GM15510 (cell line): ENCODE data around the gene ULK3.

Experiments
- POLR2A ChIP-seq: IDR thresholded peaks from 3 replicates; pipeline ENCODE4 v1.6.1; 2011; ENCODE audit warnings: borderline replicate concordance; ENCODE audit not compliant: insufficient read length; ENCODE audit errors: extremely low read depth

The ULK3 gene

DNA sequence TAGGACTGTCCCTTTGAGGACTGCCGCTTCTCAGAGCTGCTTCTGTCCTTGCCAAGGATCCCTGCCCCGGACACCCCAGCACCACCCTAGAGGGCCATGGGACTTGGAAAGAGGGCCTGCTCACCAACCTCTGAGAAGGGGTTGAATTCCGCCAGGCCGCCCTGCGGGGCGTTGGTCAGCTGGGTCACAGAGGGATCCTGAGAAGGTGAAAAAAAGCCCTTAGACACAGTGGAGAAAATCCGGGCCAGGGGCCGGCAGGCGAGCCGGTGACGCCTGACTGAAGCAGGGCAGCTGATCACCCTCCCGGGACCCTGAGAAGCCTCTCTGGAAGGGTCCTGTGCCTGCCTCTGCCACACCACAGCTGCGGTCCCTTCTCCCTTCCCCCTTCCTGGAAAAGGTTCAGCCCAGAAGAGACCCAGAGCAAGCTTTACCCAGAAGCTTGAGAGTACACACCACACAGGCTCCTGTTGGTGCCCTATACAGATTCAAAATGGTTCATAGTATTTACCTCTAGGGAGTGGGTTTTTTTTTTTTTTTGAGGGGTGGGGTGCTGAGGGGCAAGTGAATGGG lies 11.6 kb upstream of the ULK3 start:
- TF ChIP-seq POLR2A = no peak

- TF ChIP-seq POLR2A = no peak
These were observed 9.0 kb upstream of the ULK3 start for GRCh38 chr15:74851960-74852359.

DNA sequence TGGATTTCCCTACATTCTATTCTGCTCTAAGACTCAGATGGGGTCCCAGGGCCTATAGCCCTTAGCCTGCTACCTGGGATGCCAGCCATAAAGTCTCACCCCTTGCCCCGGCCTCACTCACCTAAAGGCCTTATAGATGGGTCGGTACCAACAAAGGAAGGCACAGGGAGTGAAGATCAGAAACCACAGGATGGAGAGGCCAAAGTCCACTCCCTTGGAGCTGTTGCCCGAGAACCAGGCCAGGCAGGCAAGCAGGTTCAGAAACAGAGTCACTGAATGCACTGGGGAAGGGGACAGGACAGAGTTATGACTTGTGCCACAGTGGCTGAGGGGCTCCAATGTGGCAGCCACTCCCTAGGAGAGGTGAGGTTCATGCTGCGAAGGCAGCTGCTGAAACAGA lies 7.4 kb upstream of the ULK3 start:
- no peak for TF ChIP-seq POLR2A

- TF ChIP-seq POLR2A = no peak
These were observed 4.5 kb upstream of the ULK3 start for GRCh38 chr15:74847432-74847831.

DNA sequence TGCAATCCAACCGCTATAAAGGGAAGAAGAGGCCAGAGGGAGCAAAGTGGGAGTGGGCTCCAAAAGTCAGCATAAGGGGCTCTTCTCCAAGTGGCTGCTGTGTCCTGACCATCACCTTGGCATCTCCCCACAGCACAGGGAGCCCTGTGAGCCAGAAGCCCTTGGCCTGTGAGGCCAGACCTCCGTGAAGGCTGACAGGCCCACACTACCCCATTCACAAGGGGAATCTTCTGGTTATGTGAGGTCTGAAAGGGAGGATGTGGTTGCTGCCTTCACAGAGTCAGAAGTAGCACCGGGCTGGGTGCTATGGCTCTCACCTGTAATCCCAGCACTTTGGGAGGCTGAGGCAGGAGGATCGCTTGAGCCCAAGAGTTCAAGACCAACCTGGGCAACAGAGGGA lies 2.6 kb upstream of the ULK3 start:
- TF ChIP-seq POLR2A = no peak

GRCh38 chr15:74845208-74845568 lies 2.2 kb upstream of the ULK3 start:
- no peak for TF ChIP-seq POLR2A

- no peak for TF ChIP-seq POLR2A
These were observed 1.6 kb upstream of the ULK3 start for GRCh38 chr15:74844319-74845207.

DNA sequence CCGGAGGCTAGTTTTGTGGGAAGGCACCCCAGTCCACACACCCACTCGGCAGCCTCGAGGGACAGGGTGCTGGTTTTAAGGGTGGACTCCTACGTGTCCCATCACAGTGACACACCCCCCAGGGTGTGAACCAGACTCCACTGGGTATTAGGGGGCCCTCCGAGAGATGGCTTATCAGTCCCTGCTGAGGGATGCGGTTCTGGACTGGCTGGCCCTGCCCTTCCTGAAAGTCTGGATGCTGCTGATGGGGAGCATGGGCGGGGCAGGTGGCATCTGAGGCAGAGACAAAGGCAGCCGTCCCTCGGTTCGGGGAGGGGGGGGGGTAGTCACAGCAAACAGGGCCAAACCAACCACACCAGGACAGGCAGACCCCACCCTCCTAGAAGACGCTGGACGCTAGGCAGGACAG lies 939 bp upstream of the ULK3 start:
- no peak for TF ChIP-seq POLR2A

GRCh38 chr15:74843445-74843828 lies 481 bp upstream of the ULK3 start:
- no peak for TF ChIP-seq POLR2A

DNA sequence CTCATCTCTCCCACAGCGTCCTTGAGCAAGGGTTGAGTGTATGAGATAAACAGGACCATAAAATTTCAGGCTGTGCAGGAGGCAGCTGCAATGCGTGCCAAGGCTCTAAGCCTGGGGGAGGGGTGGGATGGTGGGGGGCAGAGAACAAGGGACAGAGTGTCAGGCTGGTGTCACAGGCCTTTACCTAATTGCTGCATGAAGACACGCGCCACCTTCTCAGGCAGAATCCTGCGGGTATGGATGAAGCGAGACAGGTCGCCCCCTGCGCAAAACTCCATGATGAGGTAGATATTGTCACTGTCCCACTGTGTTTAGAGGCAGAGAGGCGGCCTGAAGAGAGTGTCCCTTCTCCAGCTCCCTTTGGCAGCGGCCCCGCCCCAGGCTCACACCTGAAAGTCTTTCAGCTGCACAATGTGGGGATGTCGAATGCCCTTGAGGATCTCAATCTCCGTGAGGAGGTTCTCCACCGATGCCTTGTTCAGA lies 1.0 kb downstream of the ULK3 start:
- TF ChIP-seq POLR2A = no peak

DNA sequence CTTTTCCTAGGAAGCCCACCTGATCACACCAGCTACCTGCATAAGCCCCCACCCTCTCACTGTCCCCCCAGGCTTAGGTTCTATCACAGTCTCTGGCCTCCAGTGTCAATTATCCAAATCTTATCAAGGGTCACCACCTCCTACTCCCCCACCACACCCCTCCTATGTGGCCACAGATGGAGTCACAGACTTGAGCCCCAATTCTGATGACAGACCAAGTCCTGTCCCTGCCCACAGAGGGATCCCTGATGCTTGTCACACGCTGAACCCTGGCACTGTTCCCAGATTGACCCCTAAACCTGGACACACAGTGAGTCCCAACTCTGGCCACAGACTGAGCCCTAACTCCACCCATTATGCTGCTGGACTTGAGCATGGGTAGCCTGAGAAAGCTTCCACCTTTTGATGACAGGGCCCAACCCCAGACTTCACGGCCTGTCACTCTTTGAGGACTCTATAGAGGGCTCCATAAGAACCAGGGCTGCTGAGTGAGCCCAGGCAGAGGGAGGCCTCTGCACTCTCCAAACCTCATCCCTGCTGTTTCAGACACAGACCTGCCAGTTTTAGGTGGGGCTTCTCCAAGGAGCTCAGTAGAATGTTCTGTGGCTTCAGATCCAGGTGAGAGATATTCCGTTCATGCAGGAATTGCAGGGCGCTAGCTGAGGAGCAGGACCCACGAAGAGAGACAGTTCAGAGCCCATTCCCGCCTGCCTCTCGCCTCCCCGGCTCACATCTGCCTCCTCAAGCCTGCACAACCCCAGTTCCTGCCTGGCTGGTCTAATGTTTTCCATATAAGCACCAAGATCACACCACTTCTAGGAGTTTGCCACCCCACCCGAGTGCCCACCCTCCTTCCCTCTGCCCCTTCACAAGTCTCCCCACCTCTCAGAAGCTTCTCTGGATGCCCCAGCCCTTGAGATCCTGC lies 1.8 kb downstream of the ULK3 start:
- TF ChIP-seq POLR2A = no peak

- TF ChIP-seq POLR2A = no peak
These were observed 3.2 kb downstream of the ULK3 start for GRCh38 chr15:74839526-74840395.

GRCh38 chr15:74838746-74839525 lies 4.0 kb downstream of the ULK3 start:
- no peak for TF ChIP-seq POLR2A
